GM19452 (cell line): ENCODE measurements around the gene CMSS1.

Experiments
- ATAC-seq: cut with Tn5 transposase; IDR thresholded peaks from one replicate; pipeline ENCODE4 v1.9.1; 2021; ENCODE audit not compliant: unreplicated experiment

Gene CMSS1

DNA sequence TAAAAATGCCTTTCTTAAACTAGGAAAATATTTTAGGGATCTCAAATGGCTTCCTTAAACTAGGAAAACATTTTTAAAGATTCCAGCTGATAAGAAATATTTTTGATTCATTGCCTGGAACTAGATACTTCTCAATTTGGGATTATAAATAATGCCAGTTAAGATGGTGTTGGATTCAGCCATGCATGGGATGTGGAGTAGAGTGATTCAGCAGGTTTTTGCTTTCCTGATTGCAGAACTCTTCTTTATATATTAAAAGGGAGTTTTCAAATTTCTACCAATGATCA is 281.1 kb downstream of the CMSS1 start:
- ATAC-seq = no peak

DNA sequence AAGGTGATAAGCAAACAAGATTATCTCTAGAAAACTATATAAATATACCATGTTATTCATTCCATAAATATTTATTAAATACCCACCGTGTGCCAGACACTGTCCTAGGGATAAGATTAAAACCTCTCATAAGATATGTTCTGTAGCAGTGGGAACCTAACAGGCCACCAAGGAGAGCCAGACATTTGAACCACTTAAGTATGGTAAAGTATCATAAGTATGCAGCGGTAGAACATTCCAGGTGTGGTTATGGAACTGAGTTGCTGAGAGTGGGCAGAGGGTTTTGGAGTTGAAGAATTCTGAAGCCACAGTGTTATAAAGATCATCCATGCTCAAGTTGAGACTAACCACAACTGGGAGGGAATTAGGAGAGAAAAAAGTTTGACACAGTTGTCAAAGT is 282.0 kb downstream of the CMSS1 start:
- ATAC-seq = no peak

DNA sequence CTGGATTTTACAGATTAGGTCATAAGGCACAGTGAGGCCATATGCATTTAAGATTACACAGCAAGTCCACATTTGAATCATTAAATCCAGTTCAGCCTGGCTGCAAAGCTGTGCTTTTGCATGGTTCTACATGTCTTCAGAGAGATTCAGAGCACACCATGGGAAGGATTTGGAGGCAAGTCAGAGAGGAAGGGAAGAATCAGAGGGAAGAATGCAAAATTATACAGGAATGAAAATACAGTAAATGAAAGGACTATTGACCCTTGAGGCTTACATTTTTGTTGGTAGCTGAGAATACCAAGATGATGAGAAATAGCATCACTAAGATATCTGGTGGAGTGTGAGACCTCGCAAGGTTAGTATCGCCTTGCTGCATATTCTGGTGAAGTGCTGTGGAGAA is 282.8 kb downstream of the CMSS1 start:
- no peak for ATAC-seq

DNA sequence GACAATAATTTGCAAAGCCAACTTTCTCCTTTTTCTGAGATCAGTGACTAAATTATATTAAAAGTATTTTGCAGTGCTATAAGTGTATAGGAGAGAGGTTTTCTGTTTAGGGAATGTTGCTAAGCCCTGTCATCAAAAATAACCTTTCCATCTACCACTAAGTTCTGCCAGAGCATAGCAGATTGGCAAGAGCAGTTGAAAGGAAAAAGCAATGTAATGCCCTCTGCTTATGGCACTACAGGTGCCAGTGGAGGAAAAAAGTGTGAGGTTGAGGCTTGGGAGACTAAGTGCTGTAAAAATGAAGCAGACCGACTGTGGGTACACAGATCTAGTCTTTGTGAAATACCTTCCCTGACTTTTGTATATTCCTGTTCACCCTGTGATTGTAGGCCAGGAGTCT is 285.1 kb downstream of the CMSS1 start:
- ATAC-seq = no peak

DNA sequence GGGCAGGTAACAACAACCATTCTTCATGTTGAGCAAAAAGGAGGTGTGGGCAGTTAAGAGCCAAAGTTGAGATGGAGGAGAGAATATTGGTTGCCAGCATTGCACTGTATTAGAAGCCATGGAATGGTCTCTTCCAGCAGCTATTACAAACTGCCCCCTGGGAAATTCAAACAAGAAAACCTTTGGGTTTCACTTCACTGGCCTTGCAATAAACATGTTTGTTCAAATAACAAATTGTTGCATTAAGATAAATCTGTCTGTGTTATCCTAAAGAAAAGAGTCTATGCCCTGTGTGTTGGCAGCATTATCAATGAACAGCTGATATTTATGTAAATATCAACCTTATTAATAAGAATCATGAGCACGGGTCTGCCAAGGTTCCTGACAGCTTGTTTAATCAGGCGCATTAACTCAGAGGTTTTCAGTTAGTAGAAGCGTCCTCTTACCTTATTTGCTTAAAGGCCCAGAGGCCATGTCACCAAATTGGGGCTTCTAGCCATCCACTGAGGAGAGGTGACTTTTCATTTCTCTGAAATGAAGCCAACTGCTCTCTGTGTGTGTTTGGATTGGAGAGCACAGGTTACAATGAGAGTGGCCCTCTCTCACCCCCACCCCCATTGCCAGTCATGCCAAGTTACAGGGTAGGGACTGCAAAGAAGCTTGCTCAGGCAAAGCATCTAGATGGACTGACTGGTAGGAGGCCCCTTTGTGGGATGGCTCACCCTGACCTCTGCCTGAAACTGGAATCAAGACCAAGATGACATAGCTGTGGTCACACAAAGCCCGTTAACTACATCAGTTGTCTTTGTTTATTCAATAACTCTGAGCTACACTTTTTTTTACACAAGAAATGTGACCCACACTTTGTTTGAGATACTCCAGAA is 286.1 kb downstream of the CMSS1 start:
- ATAC-seq = peak; percentile 88

DNA sequence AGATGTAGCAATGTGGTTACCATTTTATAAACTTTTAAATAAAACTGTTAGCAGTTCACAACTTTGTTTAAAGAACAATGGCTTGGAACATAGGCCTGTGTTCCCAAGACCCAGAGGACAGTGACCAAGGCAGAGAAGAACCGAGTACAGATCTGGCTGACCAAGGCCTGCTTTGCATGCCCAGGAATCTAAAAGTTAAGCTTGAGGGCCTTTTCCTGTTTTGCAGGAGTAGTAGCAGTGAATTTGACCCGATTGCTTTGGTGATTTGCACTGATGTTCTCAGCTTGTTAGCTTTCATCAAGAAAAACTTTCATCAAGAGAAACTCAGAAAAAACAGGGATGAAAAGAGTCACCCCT is 286.8 kb downstream of the CMSS1 start:
- peak; percentile 44 for ATAC-seq

DNA sequence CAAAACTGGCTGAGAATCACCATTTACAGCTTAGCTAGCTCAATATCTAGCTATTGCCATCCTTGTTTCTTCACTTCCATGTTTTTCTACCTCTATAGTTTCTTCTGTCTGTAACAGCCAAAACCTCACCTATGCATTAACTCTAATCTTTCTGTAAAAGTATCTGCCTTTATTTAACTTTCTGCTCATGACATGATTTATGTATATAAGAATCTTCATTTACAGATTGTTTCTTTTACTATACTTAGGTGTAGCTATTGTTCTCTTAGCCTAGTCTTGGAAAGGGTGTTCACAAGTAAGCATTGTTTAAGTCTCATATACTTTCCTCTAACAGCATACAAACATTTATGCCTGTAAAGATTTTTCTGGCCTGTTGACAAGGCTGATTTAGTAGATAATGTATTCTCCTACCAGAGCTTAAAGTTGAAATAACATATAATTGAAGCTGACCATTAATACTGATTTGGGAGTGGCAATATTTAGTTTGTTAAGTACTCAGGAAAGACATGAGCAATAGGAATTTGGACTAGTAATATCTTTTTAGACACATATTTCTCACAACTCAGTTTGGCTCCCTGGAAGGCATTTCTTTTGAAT is 287.3 kb downstream of the CMSS1 start:
- ATAC-seq = no peak

DNA sequence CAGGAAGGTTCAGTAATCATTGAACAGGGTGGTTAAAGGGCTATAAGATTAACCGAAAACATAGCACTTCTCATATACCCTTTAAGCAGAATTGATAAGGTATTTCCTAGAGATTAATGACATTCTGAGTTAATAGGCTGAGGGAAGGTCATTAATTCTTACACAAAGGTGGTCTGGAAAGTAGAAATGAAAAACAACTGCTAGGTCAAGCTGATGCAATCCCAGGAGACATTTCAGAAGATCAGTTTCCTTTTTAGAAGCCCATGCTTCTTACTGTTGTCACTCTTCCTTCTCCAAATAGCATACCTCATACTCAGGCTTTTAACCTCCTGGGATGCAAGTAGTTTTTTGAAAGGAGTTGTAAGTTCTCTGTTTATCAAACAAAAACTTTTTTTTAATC is 287.8 kb downstream of the CMSS1 start:
- ATAC-seq = no peak

DNA sequence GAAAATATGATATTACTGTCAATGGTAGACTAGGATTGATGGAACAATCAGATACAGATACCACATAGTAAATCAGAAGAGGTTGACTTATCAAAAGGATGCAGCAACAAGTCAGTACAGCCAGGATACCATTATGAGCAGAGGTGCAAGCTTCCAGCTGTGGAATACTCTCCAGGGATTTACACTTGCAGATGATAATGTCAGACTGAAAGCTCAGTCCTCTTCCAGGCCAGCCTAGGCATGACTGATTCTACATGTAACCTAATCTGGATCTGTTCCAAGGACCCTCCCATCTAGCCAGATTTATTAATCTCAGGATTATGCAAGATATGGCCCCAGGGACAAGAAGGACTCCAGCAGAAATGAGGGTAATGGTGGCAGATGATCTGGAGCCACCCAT is 288.4 kb downstream of the CMSS1 start:
- ATAC-seq = no peak

DNA sequence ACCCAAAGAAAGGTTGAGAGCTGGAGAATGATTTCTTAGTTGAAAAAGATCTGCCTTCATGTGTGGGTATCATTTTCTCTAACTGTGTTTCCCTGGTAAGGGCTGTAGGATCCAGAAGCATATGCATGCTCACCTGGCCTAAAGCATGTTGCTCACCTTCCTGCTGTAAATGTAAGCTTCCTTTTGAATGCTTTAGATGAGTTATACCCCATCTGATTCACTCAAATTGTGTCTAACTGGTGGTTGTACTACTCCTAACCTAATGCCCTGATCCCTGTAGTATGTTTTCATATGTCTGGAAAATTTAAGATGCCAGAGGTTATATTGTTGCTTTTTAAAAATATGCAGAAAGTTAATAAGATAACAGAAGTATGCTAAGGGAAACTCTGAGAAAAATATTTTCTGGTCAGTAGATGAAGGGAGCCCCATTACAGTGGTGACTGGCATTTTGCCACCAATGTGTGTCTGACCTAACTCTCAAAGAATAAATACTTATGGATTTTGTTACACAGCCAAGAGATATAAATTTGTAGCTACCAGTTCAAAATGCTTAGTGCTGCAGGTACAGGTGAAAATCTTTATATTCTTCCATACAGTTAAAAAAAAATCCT is 289.0 kb downstream of the CMSS1 start:
- no peak for ATAC-seq

DNA sequence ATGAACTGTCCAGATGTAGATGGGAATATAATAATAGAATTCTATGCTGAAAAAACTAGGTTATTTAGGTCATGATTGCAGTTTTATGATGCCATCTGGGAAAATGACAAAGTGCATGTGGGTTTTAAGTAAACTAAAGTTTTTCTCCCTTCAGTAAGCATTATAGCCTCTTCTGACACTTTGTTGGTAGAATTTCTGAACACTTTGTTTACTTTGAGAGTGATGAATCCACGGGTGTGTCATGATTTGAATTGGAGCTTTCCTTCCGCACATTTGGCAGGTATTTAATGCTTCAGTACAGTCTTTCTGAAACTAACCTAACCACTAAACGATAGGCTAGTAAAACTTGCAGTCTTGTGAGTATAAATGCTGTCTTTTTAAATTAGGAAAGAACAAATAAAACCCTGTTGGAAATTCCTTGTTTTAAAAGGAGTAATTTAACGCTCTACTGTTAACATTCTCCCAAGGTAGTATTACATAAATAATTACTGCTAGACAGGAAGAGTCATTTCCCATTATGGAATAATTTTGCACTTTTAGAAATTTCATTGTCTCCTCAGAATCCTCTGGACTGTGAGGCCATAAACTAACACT is 289.7 kb downstream of the CMSS1 start:
- no peak for ATAC-seq

DNA sequence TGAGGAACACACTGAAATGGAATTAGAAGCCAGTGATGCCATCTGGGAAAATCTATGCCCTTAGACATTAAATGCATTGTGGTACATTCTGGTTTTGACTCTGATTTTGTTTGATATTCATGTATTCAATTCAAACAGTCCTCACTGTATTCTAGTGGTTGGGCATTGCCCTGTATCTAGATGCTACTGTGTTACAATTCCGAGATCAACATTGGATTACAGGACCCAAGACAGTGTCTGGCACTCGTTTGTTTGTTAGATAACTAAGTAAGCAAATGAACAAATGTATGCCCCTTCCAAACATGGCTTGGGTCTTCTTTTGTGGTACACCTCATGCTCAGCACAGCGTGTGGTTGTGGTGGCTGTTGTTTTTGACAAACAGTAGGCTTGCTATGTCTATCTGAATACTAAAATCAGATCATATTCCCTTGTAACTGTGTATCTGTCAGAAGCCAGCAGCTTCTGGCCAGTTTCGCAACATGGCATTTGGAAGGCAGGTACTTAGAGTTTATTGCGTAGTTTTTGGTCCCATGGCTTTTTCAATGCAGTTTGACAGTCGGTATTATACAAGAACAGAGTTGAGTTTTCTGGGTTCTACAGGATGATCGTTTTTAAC is 290.9 kb downstream of the CMSS1 start:
- ATAC-seq = no peak

DNA sequence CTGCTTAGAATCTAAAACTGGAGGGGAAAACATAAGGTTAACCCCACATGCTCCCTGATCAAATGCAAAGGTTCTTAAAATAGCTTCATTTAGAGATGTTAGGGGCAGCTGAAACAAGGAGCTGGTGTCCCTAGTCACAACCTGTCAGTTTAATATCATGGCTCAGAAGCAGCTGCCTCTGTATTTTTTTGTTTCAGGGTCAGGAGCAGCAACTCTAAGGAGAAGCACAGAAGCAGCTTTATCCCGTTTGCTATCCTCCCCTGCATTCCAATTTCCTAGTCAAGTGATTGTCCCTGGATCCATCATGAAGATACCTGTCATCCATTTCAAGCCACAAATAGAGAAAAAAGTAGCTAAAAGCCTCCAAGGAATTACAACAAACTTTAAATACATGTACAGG is 292.5 kb downstream of the CMSS1 start:
- no peak for ATAC-seq

DNA sequence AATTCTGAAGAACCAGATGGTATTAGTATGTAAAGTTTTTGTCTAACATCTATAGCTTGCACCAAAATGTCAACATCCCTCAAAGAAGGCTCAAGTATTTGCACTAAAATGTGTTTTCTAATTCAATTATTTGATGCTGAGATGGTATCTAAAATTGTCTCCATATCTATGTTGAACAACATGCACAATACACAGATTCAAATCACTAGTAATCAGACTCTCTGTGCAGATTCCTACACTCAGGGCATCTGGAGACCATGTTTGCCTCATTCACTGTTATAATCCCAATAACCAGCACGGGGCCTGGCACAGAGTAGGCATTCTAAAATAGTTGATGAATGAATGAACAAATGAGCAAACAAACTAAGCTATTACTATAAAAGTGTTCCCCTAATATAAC is 294.1 kb downstream of the CMSS1 start:
- no peak for ATAC-seq

DNA sequence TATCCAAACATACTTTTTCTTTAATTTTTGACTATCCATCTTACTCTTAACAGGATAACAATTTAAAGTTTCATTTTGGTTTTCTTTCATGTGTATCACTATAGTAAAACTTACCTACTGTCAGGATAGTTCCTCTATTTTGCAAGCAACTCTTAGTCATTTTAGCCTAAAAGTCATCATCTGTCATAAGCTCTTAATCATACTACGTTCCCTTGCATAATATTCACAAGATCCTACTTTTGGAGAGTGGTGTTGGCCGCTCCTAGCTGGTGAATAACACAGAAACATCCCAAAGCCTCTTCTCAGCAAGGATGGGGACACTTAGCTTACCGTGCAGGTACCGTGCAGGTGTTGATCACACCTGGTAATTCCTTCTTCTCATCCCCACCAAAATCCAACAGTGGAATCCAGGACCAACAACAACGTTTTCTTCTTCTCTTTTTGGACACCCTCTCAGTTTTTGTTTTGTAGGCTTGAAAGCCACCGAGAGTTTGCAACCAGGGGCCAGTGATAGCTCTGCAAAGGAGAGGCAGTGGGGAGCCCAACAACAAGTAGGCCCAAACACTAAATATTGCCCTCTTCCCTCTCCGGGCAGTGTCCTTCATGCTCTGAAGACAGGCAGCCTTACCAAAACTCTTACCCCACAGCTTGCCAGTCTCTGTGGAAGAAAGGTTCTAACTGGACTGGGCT is 296.2 kb downstream of the CMSS1 start:
- ATAC-seq = no peak

DNA sequence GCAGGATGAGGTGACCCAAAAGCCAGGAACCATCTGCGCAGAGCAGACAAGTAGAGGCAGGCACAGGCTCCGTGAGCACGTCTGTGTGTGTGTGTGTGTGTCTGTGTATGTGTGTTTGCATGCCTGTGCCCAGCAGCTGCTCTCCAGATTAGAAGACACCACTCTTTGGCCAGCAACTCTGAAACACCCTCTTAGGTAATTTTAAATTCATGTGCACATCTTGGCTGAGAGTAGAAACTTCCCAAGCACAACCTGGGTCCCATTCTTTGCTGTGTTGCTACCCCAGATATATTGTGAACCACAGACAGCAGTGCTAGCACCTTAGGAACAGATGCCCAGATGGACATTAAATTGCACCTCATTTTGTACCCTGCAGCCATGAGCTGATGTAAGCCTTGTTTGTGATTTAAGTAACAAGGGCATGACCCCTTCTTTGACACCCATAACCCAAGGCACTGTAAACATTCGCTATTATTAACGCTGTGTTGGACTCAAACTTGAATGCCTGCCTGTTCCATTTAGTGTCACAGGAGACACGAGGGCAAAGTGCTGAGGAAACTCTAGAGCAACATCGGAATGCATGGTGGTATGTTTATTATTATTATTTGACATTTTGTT is 296.9 kb downstream of the CMSS1 start, which contains the start of gene FILIP1L:
FILIP1L (minus strand) TSS at position 89 of the 618 bp plus-strand sequence.
- no peak for ATAC-seq

DNA sequence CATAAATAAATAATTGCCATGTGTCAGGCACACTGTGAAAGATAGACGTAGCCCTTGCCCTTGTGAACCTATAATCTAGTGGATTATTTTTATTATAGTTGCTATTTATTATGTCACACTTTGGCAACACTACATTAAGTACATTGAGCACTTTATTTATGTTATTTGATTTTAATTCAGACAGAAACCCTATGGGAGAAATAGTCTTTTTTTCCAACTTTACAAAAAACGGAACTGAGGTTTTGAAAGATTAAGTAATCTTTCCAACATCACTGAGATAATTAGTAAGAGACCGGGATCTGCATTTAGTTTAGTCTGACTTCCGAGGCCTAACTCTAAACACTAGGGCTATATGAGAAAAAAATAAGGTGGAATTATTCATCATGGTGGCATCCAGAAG is 299.4 kb downstream of the CMSS1 start:
- ATAC-seq = no peak

DNA sequence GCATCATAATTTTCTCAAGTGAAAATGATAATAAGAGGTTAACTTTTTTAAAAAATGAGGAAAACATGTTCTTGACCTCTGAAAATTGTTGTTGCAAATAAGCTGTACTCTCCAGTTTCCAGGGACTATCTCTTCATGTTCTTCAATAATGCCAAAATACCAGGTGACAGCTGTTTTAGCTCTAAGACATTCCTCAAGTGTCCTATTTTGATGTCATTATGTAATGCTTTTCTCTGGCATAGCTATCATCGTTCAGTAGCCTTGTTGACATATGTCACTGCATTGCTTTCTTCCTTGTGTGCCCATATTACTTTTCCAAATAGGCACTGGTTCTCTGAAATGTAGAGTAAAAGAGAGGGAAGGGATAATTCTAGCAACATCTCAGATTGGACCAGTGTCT is 302.4 kb downstream of the CMSS1 start:
- ATAC-seq = no peak

DNA sequence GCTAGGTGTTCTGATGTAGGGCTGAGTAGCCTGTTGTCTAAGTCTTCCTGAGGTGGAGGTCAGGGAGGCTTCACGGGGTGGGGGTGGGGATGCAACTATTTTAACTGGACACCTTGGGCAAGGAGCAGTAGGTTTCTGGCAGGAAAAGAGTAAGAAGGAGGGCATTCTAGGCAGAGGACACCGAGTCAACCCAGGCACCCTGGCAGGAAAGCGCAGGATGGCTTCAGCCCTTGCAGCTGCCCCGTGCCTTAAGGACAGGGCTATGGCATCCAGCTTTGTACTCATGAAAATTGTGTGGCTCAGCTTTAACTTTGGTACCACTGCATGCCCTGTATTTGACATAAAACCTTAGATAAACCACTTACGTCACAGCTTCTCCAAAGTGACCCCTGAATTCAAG is 303.0 kb downstream of the CMSS1 start:
- ATAC-seq = no peak

DNA sequence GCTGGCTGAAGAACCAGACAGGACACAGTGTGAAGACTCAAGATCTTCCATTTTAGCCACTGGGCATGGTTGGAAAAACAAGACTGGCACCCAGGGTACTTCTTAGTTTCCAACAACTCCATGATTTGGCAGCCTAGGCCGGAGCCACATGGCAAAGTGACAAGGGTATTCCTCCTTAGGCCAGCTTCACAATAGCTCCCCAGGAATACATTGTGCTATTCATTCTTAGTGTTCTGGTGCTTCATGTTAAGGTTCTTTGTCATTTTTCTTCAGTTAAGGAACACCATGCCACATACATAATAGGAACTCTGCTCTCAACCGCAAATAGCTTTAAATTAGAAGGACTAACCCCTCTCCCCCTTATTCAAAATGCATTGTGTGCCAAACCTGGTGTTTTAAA is 304.7 kb downstream of the CMSS1 start:
- no peak for ATAC-seq

DNA sequence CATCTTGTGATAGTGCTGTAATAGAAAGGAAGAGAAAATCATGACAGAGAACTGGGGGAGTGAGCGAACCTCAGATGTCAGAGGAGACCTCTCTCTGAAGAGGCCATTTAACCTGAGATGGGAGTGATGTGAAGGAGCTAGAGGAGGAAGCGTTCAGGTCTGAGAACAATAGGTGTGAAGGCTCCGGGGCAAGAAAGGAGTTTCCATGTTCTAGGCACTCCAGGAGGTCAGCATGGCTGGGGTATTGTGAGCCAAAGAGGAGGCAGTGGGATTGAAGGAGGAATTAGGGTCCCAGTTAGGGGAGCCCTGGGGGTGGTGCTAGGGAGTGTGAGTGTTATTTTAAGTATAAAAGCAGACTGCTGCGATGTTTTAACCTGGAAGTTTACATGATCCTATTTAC is 305.4 kb downstream of the CMSS1 start:
- no peak for ATAC-seq
